Psoas muscle (tissue), 8 donors: ENCODE results near the gene SPTBN5. TPM values are rescaled to one million over a fixed set of nuclear protein-coding genes. Genes with fewer than 3 reads are reported as not detected.
"Not testable (repeated sequence)": the region's sequence is repeated elsewhere in the genome, so short reads cannot be mapped to it uniquely, and the experiment has no call there.

Source experiments
- ATAC-seq, 4 donors: fragments of 200-7000 bp; cut with Tn5 transposase; one replicate each; pipeline ENCODE4 v1.9.1; 2020; ENCODE audit warnings: moderate library complexity in 3 of 4, mild to moderate bottlenecking in 2 of 4
- DNase-seq, 2 donors: peaks; one replicate each; pipeline ENCODE4 v3.0.0-alpha.2; 2020
- H3K27ac ChIP-seq: fragments of 200-600 bp; one replicate; pipeline ENCODE4 v1.8.0; 2022
- H3K27me3 ChIP-seq, 3 donors: fragments of 200-600 bp in 1 of 3; one replicate each; pipeline versions ENCODE4 v1.6.1 to v1.8.0; 2013 to 2022; ENCODE audit warnings: low read length in 2 of 3, mild to moderate bottlenecking in 2 of 3, moderate library complexity in 1 of 3; ENCODE audit not compliant: insufficient read depth in 3 of 3
- H3K36me3 ChIP-seq, 2 donors: fragments of 200-600 bp in 1 of 2; one replicate each; pipeline versions ENCODE4 v1.6.1 to v1.8.0; 2013 to 2022; ENCODE audit warnings: low read depth in 1 of 2, mild to moderate bottlenecking in 1 of 2, moderate library complexity in 1 of 2; ENCODE audit not compliant: insufficient read depth in 1 of 2
- H3K4me1 ChIP-seq: fragments of 200-600 bp; one replicate; pipeline ENCODE4 v1.8.0; 2022
- H3K4me3 ChIP-seq: fragments of 200-600 bp; one replicate; pipeline ENCODE4 v1.8.0; 2022; ENCODE audit warnings: mild to moderate bottlenecking
- H3K9me3 ChIP-seq: fragments of 200-600 bp; one replicate; pipeline ENCODE4 v1.8.0; 2022
- WGBS, 3 donors: extraction: QIAGEN DNeasy Blood & Tissue Kit; methylation state at CpG; one replicate each; pipeline versions ENCODE4 v1.1.6 to v1.1.7; 2013; 5-methylcytosine and 5-hydroxymethylcytosine counted together
- intact Hi-C, 2 donors: fragments of 100-400 bp; cut with DNase I; formaldehyde crosslinking; loops; one replicate each; pipeline versions ENCODE4 v1.11.0 to v1.14.2; 2022
- polyA plus RNA-seq, 3 donors: library from polyadenylated mRNA; stranded (reverse); fragments of 200-250 nt; gene quantifications; one replicate each; pipeline ENCODE4 v1.2.3, GENCODE V29; 2013
- total RNA-seq, 4 donors: library from RNA; stranded (reverse); fragmentation: NEBNext Ultra II Directional in 2 of 4; extraction: Animal tissue kit (Norgen Biotek cat#: 25700) in 2 of 4; gene quantifications; one replicate each; pipeline versions ENCODE4 v1.2.1 to v1.2.4, GENCODE V29; 2021 to 2023
- TF ChIP-seq, protein P1 (sequence below): fragments of 200-600 bp; IDR thresholded peaks from one replicate; pipeline ENCODE4 v1.8.0; 2022; ENCODE audit warnings: antibody characterized with exemption
- donor health status: healthy with polysubstance abuse.
- donor health status: DM: no; HTN: no; CAD: no; lungs with moderate emphysema.
- donor health status: Bipolar disorder and iron deficiency.
- donor health status: healthy.
- donor health status: DM: yes; HTN: yes; CAD: no.
- donor health status: DM: no; HTN: no; CAD: no.
- donor health status: DM: no; HTN: no; CAD: no.
- donor health status: DM: yes; HTN: yes; CAD: no.

The SPTBN5 gene
- total and polyA plus RNA-seq, 7 donors, result 0.10 to 0.47 (median 0.22) TPM

DNA sequence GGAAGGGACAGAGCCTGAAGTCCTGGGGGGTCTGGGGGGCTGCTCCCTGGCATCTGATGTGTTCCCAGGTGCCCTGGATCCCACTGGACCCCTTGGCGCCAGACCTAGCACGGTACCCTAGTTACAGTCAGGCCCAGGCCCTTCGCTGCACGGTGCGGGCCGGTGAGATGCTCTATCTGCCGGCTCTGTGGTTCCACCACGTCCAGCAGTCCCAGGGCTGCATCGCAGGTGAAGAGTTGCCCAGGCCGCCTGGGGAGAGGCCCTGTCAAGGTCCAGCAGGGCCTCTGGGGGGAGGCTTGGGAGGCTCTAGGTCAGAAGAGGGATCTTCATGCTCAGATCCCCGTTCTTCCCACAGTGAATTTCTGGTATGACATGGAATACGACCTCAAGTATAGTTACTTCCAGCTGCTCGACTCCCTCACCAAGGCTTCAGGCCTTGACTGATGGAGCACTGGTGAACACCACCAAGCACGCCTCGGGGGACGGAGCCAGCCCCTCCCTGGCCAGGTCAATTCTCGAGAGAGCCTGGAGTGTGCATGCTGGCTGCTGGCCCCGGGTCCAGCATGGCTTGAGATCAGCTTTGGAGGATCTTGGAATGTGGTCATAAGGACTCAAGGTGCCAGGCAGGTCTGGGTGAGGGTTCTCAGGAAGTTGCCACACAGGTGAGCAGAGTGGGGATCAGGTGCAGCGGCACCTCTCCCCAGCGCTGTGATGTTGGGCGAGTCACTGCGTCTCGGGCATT, 57.0 kb downstream of the SPTBN5 start:
- Histone ChIP-seq H3K36me3 (peaks cover 0 to 33% of the 10 kb centered on the region in 2 donors), H3K4me3 (no peak overlapping the region), H3K9me3 (no peaks in the 10 kb centered on the region), H3K4me1 (peaks cover 23% of the 10 kb centered on the region), H3K27me3 (no peaks in the 10 kb centered on the region), H3K27ac (no peak overlapping the region)
- TF ChIP-seq, protein P1, sequence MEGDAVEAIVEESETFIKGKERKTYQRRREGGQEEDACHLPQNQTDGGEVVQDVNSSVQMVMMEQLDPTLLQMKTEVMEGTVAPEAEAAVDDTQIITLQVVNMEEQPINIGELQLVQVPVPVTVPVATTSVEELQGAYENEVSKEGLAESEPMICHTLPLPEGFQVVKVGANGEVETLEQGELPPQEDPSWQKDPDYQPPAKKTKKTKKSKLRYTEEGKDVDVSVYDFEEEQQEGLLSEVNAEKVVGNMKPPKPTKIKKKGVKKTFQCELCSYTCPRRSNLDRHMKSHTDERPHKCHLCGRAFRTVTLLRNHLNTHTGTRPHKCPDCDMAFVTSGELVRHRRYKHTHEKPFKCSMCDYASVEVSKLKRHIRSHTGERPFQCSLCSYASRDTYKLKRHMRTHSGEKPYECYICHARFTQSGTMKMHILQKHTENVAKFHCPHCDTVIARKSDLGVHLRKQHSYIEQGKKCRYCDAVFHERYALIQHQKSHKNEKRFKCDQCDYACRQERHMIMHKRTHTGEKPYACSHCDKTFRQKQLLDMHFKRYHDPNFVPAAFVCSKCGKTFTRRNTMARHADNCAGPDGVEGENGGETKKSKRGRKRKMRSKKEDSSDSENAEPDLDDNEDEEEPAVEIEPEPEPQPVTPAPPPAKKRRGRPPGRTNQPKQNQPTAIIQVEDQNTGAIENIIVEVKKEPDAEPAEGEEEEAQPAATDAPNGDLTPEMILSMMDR, result no peak
- ATAC-seq (no peak), DNase-seq (no peak)
- intact Hi-C loops, result no loop called here
- WGBS, 3 donors, result 92 to 95% (median 93%) methylated on average over 23 of the region's 23 CpGs

DNA sequence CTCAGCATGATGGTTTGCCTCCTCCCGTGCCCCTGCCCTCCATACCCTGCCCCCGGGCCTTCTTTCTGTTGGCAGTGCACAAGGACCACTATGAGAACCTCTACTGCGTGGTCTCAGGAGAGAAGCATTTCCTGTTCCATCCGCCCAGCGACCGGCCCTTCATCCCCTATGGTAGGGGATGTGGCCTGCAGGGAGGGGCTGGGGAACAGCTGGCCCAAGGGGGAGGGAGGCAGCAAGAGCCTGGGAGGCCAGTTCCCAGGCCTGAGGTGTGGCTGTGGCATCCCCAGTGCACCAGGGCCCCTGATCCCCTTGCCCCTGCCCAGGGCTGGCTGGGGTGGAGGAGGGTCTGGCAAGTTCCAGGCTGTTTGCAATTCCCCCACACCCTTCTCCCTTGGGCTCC, 57.8 kb downstream of the SPTBN5 start:
- TF ChIP-seq, protein P1, result no peak
- Histone ChIP-seq H3K27ac (no peak overlapping the region), H3K9me3 (no peaks in the 10 kb centered on the region), H3K4me3 (no peak overlapping the region), H3K4me1 (peaks cover 23% of the 10 kb centered on the region), H3K27me3 (no peaks in the 10 kb centered on the region), H3K36me3 (peaks cover 0 to 31% of the 10 kb centered on the region in 2 donors)
- DNase-seq, result no peak
- 64 to 73% (median 64%) methylated on average over 6 of the region's 6 CpGs for WGBS, 3 donors
- intact Hi-C loops, result no loop called here
- no peak for ATAC-seq

GRCh38 chr15:41834096-41834495, 59.8 kb downstream of the SPTBN5 start:
- ATAC-seq (no peak), DNase-seq (no peak)
- 80 to 92% (median 88%) methylated on average over 3 of the region's 3 CpGs for WGBS, 3 donors
- intact Hi-C loops, result no loop called here
- Histone ChIP-seq H3K9me3 (no peaks in the 10 kb centered on the region), H3K27me3 (no peaks in the 10 kb centered on the region), H3K4me1 (peaks cover 23% of the 10 kb centered on the region), H3K27ac (no peak overlapping the region), H3K36me3 (peaks cover 0 to 30% of the 10 kb centered on the region in 2 donors), H3K4me3 (no peak overlapping the region)
- TF ChIP-seq, protein P1, result no peak

GRCh38 chr15:41832875-41833274, 61.0 kb downstream of the SPTBN5 start:
- Histone ChIP-seq H3K9me3 (no peaks in the 10 kb centered on the region), H3K4me3 (no peak overlapping the region), H3K27ac (no peak overlapping the region), H3K36me3 (peaks cover 0 to 30% of the 10 kb centered on the region in 2 donors), H3K27me3 (no peaks in the 10 kb centered on the region), H3K4me1 (peaks cover 19% of the 10 kb centered on the region)
- intact Hi-C loops, result no loop called here
- TF ChIP-seq, protein P1, result no peak
- 73 to 85% (median 75%) methylated on average over 3 of the region's 3 CpGs for WGBS, 3 donors
- ATAC-seq, result no peak
- no peak for DNase-seq

DNA sequence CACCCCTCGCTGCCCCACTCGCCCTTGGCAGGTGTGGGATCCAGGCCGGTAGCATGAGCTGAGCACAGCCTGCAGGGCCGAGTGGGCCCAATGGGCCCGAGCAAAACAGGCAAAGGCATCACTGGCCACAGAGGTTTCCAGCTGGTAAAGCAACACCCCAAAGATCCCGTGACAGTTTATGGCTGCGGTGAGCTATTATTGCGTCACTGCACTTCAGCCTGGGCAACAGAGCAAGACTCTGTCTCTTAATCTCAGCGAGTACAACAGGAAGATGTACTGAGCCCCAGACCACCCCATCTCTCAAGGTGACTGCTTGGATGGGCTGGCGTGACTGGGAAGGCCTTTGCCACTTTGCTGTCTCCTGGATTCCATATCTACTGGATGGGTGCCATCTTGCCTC, 61.6 kb downstream of the SPTBN5 start:
- ATAC-seq, result no peak
- DNase-seq, result no peak
- Histone ChIP-seq H3K4me1 (peaks cover 19% of the 10 kb centered on the region), H3K36me3 (peaks cover 0 to 30% of the 10 kb centered on the region in 2 donors), H3K9me3 (no peaks in the 10 kb centered on the region), H3K27ac (no peak overlapping the region), H3K27me3 (no peaks in the 10 kb centered on the region), H3K4me3 (no peak overlapping the region)
- intact Hi-C loops, result no loop called here
- WGBS, 3 donors, result 79 to 93% (median 87%) methylated on average over 10 of the region's 10 CpGs
- TF ChIP-seq, protein P1, result no peak

GRCh38 chr15:41831291-41831690, 62.6 kb downstream of the SPTBN5 start:
- DNase-seq, H3K27me3 ChIP-seq, H3K4me3 ChIP-seq, H3K27ac ChIP-seq, ATAC-seq, H3K9me3 ChIP-seq, intact Hi-C loops: not testable (repeated sequence)
- H3K36me3 ChIP-seq, result peaks cover 0 to 30% of the 10 kb centered on the region in 2 donors
- peaks cover 21% of the 10 kb centered on the region for H3K4me1 ChIP-seq
- WGBS, 3 donors, result 80 to 86% (median 83%) methylated on average over 4 of the region's 4 CpGs
